ENCODE results near the gene GRB2. TPM values are rescaled to one million over a fixed set of nuclear protein-coding genes. Genes with fewer than 3 reads are reported as not detected.

Gene GRB2
- total and polyA plus RNA-seq, 2 experiments from 2014 or later: 132 to 198 TPM

DNA sequence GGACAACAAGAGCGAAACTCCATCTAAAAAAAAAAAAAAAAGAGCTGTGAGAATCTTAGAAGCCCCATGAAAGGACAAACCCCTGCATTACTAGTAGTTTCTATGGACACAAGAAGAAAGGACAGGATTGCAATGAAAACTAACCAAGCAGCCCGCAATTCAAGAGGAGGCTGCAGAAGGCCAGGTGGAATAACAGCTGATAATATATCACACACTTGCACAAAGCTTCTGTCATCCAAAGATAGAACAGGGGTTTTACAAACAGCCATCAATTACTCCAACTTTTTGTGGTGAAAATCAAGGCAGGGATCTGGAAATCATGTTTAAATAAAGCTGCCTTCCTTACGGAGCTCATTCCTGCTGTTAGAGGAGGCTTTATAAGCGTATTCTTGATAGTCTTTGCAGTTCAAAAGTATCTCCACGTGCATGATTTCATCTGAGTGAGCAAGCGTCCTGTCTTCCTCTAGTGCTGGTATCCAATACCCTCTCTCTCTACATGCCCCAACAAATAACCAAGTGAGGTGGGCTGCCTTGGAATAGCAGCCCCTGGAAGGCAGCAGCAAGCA is 27.8 kb upstream of the GRB2 start:
- Histone ChIP-seq H3K4me3 (no peak overlapping the region), H3K27me3 (no peaks in the 10 kb centered on the region), H3K27ac (no peak overlapping the region), H3K36me3 (no peaks in the 10 kb centered on the region), H3K9me3 (ENCODE audit: low read depth) (no peaks in the 10 kb centered on the region), H3K4me1 (ENCODE audit: low read depth) (no peaks in the 10 kb centered on the region)
- no peak for DNase-seq (ENCODE audit: low read depth in 1 of 2, low spot score in 1 of 2)
- TF ChIP-seq CTCF (IDR thresholded peaks at IDR 0.05; ENCODE audit: low read depth, low read length): no peak

DNA sequence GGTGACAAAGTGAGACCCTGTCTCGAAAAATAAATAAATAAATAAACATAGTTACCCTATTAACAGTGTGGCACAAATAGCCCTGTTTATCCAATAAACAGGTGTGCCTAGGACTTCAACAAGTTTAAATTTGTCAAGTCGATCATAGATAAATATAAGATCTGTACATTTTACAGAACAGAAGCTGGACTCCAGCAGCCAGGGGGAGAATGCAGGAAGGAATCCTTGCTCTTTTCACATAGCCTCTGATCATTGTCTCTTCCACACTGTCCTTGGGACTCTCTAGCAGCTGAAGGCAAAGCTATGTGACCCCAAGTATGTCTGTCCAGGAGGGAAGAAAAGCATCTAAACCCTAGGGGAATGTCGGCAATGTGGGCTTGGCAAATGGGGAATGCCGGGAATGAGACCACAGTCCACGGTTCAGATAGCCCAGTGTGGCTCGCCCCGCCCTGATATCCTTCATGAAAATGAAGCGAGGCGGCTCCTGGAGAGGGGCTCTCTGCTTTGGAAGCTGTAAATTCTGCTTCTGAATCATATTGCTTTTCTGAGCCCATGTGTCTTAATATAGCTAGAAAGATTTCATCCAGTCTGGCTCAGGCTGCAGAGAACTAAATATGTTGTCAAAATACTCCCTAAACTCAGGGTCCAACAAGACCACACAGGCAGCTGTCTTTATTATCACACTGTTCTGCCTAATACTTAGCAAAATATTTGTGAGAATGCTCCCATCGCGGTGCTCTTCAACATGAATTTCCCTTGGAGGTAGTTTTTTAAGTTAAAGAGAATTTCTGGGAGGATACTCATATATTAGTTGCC is 24.9 kb upstream of the GRB2 start:
- Histone ChIP-seq H3K9me3 (ENCODE audit: low read depth) (no peaks in the 10 kb centered on the region), H3K4me1 (ENCODE audit: low read depth) (no peaks in the 10 kb centered on the region), H3K27me3 (no peaks in the 10 kb centered on the region), H3K36me3 (no peaks in the 10 kb centered on the region), H3K27ac (peak overlapping the region; percentile 63), H3K4me3 (no peak overlapping the region)
- DNase-seq (ENCODE audit: low read depth in 1 of 2, low spot score in 1 of 2): peak; percentile 56 to 70
- no peak for TF ChIP-seq CTCF (IDR thresholded peaks at IDR 0.05; ENCODE audit: low read depth, low read length)

- no peak overlapping the region for H3K27ac ChIP-seq
- no peaks in the 10 kb centered on the region for H3K9me3 ChIP-seq (ENCODE audit: low read depth)
- no peaks in the 10 kb centered on the region for H3K4me1 ChIP-seq (ENCODE audit: low read depth)
- TF ChIP-seq CTCF (IDR thresholded peaks at IDR 0.05; ENCODE audit: low read depth, low read length): no peak
- no peaks in the 10 kb centered on the region for H3K27me3 ChIP-seq
- peak in 1 of 2 donors; percentile 63 for DNase-seq (ENCODE audit: low read depth in 1 of 2, low spot score in 1 of 2)
- no peak overlapping the region for H3K4me3 ChIP-seq
- H3K36me3 ChIP-seq: no peaks in the 10 kb centered on the region
These were observed 23.3 kb upstream of the GRB2 start for GRCh38 chr17:75428543-75429469.

DNA sequence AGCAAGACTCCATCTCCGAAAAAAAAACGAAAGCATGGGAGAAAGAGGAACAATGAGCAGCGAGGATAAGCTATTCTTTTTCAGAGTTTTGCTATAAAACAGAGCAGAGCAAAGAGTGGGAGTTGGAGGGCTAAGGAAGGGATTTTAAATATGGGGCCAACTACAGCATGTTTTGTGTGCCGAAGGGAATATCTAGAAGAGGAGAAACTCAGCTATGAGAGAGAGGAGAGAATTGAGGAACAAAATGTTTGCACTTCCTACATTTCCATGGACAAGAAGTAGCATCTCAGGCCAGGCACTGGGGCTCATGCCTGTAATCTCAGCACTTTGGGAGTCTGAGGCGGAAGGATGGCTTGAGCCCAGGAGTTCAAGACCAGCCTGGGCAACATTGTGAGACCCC is 13.1 kb upstream of the GRB2 start:
- H3K36me3 ChIP-seq: no peaks in the 10 kb centered on the region

More for the DNA sequence above, 13.1 kb upstream of the GRB2 start:
- Histone ChIP-seq H3K4me1 (ENCODE audit: low read depth) (peaks cover 9% of the 10 kb centered on the region), H3K9me3 (ENCODE audit: low read depth) (no peaks in the 10 kb centered on the region), H3K4me3 (no peak overlapping the region), H3K27me3 (no peaks in the 10 kb centered on the region), H3K27ac (no peak overlapping the region)
- no peak for TF ChIP-seq CTCF (IDR thresholded peaks at IDR 0.05; ENCODE audit: low read depth, low read length)
- DNase-seq (ENCODE audit: low read depth in 1 of 2, low spot score in 1 of 2): no peak

Data from cardiac muscle cell (in vitro differentiated cells and primary cell).